Tibial artery (tissue), 4 donors: ENCODE measurements around the gene RPF1.

Source experiments
- DNase-seq, 2 donors: peaks; one replicate each; pipeline ENCODE4 v3.0.0-alpha.2; 2019
- H3K27ac ChIP-seq, 2 donors: fragments of 200-600 bp; sonication (generic) in 1 of 2; 1 replicate in 1 of 2; 2 replicates in 1 of 2; pipeline ENCODE4 v1.5.1; 2018 to 2019; ENCODE audit warnings: mild to moderate bottlenecking in 1 of 2
- H3K27me3 ChIP-seq, 2 donors: fragments of 200-600 bp; sonication (generic) in 1 of 2; one replicate each; pipeline versions ENCODE4 v1.5.1 to v1.6.0; 2016 to 2019
- H3K36me3 ChIP-seq, 3 donors: fragments of 200-600 bp; sonication (generic) in 2 of 3; one replicate each; pipeline ENCODE4 v1.5.1; 2016 to 2019; ENCODE audit warnings: mild to moderate bottlenecking in 2 of 3
- H3K4me1 ChIP-seq, 4 donors: fragments of 200-600 bp; sonication (generic) in 2 of 4; 1 replicate in 3 of 4; 2 replicates in 1 of 4; pipeline ENCODE4 v1.5.1; 2016 to 2019
- H3K4me3 ChIP-seq, 2 donors: fragments of 200-600 bp; sonication (generic) in 1 of 2; 1 replicate in 1 of 2; 2 replicates in 1 of 2; pipeline ENCODE4 v1.5.1; 2018 to 2019; ENCODE audit warnings: mild to moderate bottlenecking in 2 of 2
- H3K9me3 ChIP-seq, 3 donors: fragments of 200-600 bp; sonication (generic) in 1 of 3; one replicate each; pipeline ENCODE4 v1.5.1; 2016 to 2019
- intact Hi-C: fragments of 100-400 bp; cut with DNase I; formaldehyde crosslinking; loops from one replicate; pipeline ENCODE4 v1.15.0; 2023; ENCODE audit warnings: low total_unique reads
- TF ChIP-seq, protein P1 (sequence below), 2 experiments: fragments of 200-600 bp in 1 of 2; fragments of 450-650 bp in 1 of 2; IDR thresholded peaks; one replicate each; pipeline ENCODE4 v1.5.1; 2017 to 2019; ENCODE audit warnings: antibody characterized with exemption in 2 of 2, mild to moderate bottlenecking in 1 of 2, moderate library complexity in 1 of 2

RPF1 gene, protein sequence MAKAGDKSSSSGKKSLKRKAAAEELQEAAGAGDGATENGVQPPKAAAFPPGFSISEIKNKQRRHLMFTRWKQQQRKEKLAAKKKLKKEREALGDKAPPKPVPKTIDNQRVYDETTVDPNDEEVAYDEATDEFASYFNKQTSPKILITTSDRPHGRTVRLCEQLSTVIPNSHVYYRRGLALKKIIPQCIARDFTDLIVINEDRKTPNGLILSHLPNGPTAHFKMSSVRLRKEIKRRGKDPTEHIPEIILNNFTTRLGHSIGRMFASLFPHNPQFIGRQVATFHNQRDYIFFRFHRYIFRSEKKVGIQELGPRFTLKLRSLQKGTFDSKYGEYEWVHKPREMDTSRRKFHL

DNA sequence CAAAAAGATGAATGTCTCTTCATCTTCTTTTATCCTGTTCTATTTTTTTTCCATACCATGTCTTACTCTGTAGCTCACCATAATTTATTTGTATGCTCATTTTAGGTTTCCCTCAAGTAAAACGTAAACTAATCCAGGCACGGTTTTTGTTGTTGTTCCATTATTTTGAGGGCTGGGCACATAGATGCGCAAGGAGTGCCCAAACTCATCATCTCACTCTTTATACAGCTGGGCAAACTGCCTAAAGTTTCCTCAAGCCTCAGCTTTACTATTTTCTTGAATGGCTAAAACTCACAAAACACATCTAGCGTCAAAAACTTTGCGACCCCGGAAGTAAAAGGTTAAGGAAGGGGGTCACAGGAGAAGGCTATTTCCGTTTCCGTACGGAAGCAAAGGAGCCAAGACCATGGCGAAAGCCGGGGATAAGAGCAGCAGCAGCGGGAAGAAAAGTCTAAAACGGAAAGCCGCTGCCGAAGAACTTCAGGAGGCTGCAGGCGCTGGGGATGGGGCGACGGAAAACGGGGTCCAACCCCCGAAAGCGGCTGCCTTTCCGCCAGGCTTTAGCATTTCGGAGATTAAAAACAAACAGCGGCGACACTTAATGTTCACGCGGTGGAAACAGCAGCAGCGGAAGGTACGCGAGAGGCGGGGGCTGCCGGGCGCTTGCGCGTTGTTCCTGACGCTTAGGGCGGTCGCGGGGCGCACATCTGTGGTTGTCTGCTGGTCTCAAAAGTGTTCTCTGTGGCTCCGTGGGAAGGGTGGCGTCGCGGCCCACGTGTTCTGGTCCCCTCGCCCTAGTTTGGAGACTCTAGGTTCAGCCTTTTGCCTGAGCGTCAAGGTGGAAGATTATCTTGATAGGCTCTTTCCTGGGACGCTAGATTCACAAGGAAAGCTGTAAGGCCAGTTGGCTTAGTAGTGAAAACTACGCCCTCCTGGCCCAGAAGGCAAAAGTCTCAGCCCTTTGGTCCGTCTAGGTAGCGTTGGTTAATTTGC is at the start of gene RPF1:
RPF1 (plus strand) TSS at position 391 of the 993 bp plus-strand sequence; CDS start at position 407, 16 bp downstream.
- Histone ChIP-seq H3K36me3 (peaks cover 7 to 17% (median 11%) of the 10 kb centered on the region in 3 donors), H3K27ac (peak within 1 kb of the TSS; percentile 73 to 79), H3K4me3 (peak within 1 kb of the TSS; percentile 63 to 70), H3K9me3 (no peaks in the 10 kb centered on the region), H3K4me1 (peaks cover 0 to 28% (median 15%) of the 10 kb centered on the region in 4 donors), H3K27me3 (peaks cover 0 to 10% of the 10 kb centered on the region in 2 donors)
- DNase-seq, result peak; percentile 62 to 76
- intact Hi-C loops, result no loop called here
- TF ChIP-seq, protein P1, sequence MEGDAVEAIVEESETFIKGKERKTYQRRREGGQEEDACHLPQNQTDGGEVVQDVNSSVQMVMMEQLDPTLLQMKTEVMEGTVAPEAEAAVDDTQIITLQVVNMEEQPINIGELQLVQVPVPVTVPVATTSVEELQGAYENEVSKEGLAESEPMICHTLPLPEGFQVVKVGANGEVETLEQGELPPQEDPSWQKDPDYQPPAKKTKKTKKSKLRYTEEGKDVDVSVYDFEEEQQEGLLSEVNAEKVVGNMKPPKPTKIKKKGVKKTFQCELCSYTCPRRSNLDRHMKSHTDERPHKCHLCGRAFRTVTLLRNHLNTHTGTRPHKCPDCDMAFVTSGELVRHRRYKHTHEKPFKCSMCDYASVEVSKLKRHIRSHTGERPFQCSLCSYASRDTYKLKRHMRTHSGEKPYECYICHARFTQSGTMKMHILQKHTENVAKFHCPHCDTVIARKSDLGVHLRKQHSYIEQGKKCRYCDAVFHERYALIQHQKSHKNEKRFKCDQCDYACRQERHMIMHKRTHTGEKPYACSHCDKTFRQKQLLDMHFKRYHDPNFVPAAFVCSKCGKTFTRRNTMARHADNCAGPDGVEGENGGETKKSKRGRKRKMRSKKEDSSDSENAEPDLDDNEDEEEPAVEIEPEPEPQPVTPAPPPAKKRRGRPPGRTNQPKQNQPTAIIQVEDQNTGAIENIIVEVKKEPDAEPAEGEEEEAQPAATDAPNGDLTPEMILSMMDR (IDR thresholded peaks at IDR 0.05), result no peak

DNA sequence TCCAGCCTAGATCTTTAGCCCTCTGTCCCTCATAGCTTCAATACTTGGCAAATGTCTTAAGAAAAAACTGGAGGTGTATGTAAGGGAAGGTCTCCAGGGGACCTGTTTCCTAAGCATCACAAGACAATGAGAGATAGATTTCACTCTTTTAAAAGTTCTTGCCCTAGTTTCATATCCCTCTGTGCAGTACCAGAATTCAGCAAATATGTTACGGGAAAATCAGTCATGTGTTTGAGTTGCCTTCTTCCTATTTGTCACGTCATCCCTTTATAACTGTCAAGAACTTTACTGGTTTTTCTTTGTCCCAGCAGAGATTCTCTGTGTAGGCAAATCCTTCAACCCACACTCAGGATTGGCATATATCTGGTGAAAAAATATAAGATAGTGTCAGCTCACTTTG is 48.5 kb upstream of the RPF1 start:
- Histone ChIP-seq H3K9me3 (peaks cover 0 to 6% (median 0%) of the 10 kb centered on the region in 3 donors), H3K4me3 (no peak overlapping the region), H3K36me3 (no peaks in the 10 kb centered on the region), H3K27ac (no peak overlapping the region), H3K27me3 (no peaks in the 10 kb centered on the region), H3K4me1 (peaks cover 0 to 4% (median 0%) of the 10 kb centered on the region in 4 donors)
- DNase-seq, result no peak
- intact Hi-C loops, result loop anchor here (10.0 kb wide), 1 partner anchor 496 kb away; no protein-coding TSS in a partner anchor
- TF ChIP-seq, protein P1 (IDR thresholded peaks at IDR 0.05), result no peak

DNA sequence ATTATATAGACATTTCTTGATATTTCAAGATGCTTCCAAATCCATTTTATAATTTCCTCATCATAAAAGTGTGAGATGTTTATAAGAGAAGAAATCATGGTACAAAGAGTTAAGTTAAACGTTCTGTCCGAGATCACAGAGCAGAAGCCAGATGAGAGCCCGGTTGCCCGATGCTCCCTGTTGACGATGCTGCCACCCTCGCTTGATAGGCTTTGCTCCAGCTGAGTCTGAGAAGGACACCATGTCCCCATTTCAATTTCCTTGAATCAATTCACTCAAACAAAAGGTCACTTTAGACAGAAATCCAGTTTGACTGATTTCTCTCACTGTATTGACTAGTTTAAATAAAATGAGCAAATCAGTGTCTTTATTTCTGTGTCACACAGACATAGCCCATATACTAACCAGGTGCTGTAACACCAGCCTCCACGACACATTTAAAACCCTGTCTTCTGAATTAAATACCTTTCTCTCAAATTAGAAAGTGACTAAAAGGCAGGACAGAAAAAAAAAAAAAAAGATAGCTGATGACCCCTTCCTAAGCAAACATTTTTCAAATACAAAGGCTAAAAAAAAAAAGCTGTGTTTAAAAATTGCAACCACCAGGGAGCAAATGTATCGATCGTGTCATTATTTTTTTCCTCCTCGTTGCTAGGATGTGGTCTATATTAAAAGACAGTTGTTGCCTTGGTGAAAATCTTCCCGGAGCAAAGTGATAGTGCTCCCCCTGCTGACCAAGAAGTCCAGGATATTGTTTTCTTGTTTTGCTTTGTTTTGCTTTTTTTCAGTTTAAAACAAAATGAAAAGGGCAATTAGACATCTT is 45.6 kb upstream of the RPF1 start:
- Histone ChIP-seq H3K4me3 (peak overlapping the region; percentile 14 to 19), H3K27me3 (no peaks in the 10 kb centered on the region), H3K4me1 (peaks cover 0 to 4% (median 0%) of the 10 kb centered on the region in 4 donors), H3K36me3 (no peaks in the 10 kb centered on the region), H3K27ac (no peak overlapping the region), H3K9me3 (peaks cover 0 to 6% (median 0%) of the 10 kb centered on the region in 3 donors)
- peak; percentile 37 to 71 for DNase-seq
- TF ChIP-seq, protein P1 (IDR thresholded peaks at IDR 0.05), result peak; percentile 67 to 85
- intact Hi-C loops, result loop anchor here (10.0 kb wide), 1 partner anchor 499 kb away; no protein-coding TSS in a partner anchor

DNA sequence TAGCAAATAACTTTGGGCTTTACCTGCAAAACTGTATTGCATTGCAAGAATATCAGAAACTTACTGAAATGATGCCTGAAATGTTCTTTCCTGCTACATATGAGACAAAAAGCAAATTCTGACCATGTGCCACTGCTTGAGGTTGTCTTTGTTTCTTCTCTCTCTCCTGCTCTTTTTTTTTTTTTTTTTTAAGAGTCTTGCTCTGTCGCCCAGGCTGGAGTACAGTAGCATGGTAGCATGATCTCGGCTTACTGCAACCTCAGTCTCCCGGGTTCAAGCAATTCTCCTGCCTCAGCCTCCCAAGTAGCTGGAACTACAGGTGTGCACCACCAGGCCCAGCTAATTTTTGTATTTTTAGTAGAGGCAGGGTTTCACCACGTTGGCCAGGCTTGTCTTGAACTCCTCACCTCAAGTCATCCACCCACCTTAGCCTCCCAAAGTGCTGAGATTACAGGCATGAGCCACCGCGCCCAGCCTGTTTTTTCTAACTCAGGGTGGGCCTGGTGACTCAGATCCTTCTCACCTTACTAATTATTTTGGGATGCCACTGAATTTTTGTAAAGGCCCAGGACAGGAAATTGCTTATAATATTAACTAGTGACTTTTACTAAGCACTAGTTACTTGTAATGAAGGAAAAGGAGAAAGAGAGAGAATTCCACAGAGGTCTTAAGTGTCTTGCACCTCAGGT is 44.8 kb upstream of the RPF1 start:
- H3K4me3 ChIP-seq, result no peak overlapping the region
- peaks cover 0 to 6% (median 0%) of the 10 kb centered on the region in 3 donors for H3K9me3 ChIP-seq
- TF ChIP-seq, protein P1 (IDR thresholded peaks at IDR 0.05), result no peak
- intact Hi-C loops, result loop anchor here (10.0 kb wide), 1 partner anchor 499 kb away; no protein-coding TSS in a partner anchor
- no peaks in the 10 kb centered on the region for H3K36me3 ChIP-seq
- H3K27ac ChIP-seq, result no peak overlapping the region
- no peaks in the 10 kb centered on the region for H3K27me3 ChIP-seq
- H3K4me1 ChIP-seq, result peaks cover 0 to 4% (median 0%) of the 10 kb centered on the region in 4 donors
- no peak for DNase-seq
